NCI-H345 (cell line): ENCODE measurements around the gene AVP.
"Not testable (repeated sequence)": the region's sequence is repeated elsewhere in the genome, so short reads cannot be mapped to it uniquely, and the experiment has no call there.

Experiments used
- DNase-seq: peaks from one replicate; lab custom pipeline; 2025; lab: John Stamatoyannopoulos, UW

The AVP gene, protein sequence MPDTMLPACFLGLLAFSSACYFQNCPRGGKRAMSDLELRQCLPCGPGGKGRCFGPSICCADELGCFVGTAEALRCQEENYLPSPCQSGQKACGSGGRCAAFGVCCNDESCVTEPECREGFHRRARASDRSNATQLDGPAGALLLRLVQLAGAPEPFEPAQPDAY

DNA sequence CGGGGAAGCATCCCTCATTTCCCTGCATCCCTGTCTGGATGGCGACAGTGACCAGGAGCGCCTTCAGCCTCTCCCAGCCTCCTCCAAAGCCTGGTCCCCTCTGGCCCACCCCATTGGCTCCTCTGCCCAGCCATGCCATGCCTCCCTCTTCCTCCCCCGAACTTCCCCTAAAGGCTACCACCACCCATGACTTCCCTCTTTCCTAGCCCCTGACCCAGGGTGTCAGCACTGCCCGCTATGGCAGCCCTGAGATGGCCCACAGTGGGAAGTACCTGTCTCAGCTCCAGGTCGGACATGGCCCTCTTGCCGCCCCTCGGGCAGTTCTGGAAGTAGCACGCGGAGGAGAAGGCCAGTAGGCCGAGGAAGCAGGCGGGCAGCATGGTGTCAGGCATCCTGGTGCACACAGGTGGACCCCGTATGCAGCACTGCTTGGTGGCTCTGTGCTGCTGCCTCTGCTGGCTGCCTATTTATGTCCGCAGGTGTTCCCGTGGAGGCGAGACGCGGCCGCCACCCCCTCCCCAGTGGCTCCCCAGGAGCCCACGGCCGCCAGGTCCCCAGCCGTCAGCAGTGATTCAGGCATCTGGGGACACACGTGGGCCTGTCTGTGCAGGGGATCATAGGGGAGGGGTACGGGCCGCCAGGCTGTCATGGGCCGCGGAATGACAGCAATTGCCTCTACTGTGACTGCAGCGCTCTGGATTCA, at the start of gene AVP:
TSS of gene AVP (minus strand) at position 442 of the 703 bp plus-strand sequence. CDS start at position 392, 50 bp downstream.
- no peak for DNase-seq

DNA sequence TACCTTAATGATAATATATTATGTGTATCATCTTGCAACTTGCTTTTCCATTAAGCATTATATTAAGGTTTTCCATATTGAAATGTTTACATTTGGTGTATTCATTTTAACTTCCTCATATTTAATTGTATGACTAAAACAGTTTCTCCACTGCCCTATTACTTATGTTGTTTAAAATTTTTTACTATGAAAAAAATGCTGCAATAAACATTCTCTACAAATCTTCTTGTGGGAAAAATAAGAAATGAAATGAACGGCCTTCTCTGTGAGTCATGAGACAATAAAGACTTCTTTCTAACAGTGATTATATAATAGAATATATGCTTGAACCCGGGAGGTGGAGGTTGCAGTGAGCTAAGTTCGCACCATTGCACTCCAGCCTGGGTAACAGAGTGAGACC, 49.6 kb upstream of the AVP start:
- no peak for DNase-seq

DNA sequence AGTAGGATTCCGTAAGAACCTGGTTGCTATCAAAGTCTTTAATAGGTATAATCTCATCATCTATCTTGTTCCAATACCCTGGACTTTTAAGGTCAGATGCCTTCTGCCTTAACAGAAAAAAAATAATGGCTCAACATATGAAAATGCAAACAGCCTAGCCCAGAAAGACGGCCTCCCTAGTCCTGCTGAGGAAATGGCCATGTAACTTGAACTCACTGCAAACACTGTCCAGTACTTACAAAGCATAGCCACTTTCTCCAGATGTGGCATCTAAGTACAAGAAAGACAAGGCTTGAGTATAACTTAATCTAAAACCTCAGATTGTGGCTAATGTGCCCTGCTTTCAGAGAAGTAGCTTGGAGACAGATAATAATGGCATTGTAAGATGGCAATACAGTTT, 48.6 kb upstream of the AVP start:
- DNase-seq, result no peak

DNA sequence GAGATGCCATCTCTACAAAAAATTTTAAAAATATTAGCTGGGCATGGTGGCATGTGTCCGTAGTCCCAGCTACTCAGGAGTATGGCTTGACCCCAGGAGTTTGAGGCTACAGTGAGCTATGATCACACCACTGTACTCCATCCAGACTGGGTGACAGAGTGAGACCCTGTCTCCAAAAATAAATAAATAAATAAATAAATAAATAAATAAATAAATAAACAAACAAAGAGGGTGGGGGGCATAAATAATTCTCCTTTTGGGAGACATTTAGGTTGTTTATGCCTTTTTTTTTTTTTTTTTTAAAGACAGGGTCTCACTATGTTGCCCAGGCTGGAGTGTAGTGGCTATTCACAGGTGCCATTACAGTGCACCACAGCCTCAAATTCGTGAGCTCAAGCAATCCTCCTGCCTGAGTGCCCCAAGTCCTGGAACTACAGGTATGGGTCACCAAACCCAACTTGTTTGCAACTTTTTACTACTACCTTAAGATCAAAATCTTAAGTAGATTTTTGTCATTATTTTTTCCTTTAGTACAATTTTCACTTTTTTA, 45.6 kb upstream of the AVP start:
- no peak for DNase-seq

DNA sequence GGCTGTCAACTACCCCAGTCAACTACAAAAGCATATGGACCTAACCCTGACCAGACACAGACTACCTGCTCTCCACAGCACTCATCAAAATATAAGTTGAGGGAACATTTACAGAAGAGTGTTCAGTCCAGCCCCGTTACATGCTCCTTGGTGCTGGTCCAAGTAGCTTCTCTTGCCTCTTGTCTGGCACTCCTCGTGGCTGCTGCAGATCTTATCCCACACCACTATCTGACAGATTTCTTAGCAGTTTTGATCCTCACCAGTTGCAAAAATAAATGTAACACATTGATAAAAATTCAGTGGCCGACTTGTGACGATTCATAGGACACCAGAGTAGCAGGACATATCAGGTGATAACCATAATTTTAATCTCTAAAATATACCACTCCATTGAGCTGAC, 44.6 kb upstream of the AVP start:
- DNase-seq, result no peak

DNA sequence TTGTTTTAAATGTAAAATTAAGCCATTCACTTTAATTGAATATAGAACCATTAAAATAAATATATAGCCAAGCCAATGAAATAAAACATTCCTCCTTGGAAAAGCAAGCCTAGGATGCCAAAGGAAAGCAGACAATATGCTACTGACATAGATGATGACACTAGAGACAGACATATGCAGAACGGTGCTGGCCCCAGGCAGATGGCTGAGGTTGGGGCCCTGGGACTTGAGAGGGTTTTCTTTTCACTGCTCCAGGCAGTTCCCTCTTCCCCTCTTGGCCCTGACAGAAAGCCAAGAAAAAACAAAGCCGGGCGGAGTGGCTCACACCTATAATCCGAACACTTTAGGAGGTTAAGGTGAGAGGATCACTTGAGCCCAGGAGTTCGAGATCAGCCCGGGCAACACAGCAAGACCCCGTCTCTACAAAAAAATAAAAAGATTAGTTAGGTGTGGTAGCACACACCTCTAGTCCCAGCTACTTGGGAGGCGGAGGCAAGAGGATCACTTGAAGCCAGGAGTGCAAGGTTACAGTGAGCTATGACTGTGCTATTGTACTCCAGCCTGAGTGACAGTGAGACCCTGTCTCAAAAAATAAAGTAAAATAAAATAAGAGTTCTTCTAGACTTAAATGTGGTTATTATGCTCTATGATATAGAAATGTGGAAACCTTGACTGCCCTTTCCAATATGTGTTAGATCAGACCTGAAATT, 43.9 kb upstream of the AVP start:
- no peak for DNase-seq

DNA sequence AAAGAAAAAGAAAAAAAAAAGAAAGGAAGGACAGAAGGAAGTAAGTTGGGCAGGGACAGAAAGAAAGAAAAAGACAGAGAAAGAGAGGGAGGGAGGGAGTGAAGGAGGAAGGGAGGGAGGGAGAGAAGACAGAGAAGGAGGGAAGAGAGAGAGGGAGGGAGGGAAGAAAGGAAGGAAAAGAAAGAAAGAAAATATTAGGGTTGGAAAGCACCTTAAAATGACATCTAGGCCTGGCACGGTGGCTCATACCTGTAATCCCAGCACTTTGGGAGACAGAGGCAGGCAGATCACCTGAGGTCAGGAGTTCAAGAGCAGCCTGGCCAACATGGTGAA, 42.0 kb upstream of the AVP start:
- no peak for DNase-seq

DNA sequence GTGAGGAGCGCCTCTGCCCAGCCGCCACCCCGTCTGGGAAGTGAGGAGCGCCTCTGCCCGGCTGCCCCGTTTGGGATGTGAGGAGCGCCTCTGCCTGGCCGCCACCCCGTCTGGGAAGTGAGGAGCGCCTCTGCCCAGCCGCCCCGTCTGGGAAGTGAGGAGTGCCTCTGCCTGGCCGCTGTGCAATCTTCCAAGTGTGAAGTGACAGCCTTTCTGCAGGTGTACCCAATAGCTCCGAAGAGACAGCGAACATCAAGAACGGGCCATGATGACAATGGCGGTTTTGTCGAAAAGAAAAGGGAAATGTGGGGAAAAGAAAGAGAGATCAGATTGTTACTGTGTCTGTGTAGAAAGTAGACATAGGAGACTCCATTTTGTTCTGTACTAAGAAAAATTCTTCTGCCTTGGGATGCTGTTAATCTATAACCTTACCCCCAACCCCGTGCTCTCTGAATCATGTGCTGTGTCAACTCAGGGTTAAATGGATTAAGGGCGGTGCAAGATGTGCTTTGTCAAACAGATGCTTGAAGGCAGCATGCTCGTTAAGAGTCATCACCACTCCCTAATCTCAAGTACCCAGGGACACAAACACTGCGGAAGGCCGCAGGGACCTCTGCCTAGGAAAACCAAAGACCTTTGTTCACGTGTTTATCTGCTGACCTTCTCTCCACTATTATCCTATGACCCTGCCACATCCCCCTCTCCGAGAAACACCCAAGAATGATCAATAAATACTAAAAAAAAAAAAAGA, 41.4 kb upstream of the AVP start:
- not testable (repeated sequence) for DNase-seq

DNA sequence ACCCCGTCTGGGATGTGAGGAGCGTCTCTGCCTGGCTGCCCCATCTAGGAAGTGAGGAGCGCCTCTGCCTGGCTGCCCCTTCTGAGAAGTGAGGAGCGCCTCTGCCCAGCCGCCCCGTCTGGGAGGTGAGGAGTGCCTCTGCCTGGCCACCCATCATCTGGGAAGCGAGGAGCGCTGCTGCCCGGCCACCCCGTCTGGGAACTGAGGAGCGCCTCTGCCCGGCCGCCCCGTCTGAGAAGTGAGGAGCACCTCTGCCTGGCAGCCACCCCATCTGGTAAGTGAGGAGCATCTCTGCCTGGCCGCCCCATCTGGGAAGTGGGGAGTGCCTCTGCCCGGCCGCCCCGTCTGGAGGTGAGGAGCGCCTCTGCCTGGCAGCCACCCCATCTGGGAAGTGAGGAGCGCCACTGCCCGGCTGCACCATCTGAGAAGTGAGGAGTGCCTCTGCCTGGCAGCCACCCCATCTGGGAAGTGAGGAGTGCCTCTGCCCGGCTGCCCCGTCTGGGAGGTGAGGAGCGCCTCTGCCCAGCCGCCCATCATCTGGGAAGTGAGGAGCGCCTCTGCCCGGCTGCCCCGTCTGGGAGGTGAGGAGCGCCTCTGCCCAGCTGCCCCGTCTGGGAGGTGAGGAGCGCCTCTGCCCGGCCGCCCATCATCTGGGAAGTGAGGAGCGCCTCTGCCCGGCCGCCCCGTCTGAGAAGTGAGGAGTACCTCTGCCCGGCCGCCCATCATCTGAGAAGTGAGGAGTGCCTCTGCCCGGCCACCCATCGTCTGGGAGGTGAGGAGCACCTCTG, 40.4 kb upstream of the AVP start:
- DNase-seq, result not testable (repeated sequence)

DNA sequence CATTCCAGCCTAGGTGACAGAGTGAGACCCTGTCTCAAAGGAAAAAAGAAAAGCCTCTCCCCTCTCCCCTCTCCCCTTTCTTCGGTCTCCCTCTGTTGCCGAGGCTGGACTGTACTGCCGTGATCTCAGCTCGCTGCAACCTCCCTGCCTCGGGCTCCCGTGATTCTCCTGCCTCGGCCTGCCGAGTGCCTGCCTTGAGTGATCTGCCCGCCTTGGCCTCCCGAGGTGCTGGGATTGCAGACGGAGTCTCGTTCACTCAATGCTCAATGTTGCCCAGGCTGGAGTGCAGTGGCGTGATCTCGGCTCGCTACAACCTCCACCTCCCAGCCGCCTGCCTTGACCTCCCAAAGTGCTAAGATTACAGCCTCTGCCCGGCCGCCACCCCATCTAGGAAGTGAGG, 39.6 kb upstream of the AVP start:
- not testable (repeated sequence) for DNase-seq

DNA sequence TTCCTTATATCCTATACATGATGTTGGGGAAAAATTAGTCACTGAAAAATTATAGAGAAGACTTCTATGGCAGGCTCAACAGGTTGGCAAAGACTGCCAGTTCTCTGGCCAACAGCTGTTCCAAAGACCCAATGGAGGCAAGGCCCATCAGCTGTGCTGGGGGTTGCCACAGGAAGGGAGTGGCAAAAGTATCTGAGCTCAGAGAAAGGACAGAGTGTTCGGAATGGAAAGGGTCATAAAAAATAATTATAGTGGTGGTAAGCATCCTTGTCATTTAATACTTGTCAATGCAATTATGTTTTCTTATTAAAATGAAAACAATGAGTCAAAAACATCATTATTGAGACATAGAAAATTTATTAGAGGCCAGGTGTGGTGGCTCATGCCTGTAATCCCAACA, 39.0 kb upstream of the AVP start:
- DNase-seq, result no peak

DNA sequence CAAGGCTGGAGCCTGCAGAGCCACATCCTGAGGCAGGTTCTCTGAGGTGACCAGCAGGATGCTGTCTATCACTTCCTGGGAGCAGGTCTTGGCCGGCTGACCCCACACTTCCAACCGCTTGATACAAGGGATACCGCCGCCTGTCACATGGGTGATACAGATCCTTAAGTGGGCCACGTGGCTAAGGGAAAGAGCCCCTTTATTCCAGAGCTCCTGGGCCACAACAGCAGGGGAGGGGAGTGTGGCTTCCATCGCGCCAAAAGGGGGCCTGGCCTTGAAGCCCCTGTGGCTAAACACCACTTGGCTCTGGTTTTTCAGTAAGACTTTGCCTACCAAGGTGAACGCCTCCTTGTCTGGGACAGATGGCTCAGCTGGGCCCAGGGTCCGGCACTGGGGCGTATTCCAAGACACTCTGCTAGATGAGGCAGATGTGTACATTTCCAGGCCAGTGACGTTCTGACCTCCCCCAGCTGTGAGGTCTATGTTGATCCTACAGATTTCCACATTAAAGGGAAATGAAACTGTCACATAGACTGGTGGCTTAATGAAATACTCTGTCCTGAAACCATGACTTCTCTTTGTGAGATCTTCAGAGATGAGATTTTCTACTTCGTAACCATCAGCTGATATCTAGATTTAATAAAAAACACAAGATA, 37.6 kb upstream of the AVP start:
- DNase-seq, result no peak

DNA sequence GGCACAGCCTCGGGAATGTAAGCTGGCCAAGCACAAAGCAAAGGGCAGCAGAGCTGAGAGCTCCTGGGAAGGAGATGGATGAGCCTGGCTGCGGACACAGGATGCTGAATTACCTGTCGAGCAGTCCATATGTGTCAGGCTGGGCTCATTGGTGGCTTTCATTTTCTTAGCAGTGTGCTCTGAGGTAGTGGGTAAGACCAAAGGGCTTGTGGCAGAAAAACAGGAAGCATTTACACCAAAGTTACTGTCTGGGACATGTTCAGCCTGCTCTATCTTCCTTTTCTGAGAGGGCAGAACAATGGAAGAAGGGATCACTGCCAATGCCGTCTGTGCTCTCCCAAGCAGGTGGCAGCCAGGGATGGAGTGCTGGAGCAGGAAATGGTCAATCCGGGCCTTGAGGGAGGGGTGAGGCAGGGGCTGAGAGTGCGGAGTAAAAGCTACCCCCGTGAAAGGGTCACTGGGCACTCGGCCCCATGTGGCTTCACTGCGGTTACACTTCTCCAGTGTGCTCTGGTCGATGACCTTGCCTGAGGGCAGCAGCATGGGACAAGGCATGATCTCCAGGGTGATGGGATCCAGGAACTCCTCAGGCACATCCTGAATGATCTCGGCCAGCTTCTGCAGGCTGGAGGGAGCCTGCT, 36.9 kb upstream of the AVP start:
- no peak for DNase-seq

DNA sequence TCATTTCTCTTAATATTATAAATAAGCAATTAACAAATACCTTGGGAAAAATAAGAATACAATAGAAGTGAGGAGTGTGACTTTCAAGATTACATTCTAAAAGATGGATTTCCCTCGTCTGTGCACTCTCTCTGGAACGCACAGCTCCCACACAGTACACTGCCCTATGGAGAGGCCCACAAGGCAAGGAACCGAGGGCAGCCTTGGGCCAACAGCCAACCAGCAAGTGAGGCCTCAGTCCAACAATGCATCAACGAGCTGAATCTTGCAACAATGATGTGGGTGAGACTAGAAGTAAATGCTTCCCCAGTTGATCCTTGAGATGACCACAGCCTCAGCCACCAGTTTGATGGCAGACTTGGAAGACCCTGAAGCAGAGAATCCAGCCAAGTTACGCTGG, 34.5 kb upstream of the AVP start:
- no peak for DNase-seq

DNA sequence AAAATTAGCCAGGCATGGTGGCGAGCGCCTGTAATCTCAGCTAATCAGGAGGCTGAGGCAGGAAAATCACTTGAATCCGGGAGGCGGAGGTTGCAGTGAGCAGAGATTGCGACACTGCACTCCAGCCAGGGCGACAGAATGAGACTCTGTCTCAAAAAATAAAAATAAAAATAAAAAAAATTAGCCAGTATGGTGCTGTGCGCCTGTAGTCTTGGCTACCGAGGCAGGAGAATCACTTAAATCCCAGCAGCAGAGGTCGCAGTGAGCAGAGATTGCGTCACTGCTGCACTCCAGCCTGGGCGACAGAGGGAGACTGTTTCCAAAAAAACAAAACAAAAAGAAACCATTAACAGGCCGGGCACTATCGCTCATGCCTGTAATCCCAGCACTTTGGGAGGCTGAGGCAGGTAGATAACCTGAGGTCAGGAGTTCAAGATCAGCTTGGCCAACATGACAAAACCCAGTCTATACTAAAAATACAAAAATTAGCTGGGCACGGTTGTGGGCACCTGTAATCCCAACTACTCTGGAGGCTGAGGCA, 33.4 kb upstream of the AVP start:
- peak; percentile 78 for DNase-seq

DNA sequence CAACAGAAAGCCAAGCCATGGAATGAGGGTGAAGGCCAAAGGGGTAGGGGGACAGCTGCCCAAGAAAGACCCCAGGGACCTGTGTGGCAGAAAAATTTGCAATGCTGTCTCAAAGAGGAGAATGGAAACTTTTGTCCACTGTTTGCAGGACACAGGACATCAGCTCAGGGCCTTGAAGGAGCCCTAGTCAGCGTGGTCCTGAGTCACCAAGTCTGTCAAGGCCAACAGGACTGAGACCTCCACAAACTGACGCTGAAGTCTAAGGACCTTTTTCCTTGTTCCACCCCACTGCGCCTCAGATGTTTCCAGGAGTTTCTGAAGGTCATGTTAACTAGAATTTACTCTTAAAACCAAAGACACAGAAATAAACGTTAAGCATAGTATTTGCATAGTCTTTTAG, 31.8 kb upstream of the AVP start:
- no peak for DNase-seq

DNA sequence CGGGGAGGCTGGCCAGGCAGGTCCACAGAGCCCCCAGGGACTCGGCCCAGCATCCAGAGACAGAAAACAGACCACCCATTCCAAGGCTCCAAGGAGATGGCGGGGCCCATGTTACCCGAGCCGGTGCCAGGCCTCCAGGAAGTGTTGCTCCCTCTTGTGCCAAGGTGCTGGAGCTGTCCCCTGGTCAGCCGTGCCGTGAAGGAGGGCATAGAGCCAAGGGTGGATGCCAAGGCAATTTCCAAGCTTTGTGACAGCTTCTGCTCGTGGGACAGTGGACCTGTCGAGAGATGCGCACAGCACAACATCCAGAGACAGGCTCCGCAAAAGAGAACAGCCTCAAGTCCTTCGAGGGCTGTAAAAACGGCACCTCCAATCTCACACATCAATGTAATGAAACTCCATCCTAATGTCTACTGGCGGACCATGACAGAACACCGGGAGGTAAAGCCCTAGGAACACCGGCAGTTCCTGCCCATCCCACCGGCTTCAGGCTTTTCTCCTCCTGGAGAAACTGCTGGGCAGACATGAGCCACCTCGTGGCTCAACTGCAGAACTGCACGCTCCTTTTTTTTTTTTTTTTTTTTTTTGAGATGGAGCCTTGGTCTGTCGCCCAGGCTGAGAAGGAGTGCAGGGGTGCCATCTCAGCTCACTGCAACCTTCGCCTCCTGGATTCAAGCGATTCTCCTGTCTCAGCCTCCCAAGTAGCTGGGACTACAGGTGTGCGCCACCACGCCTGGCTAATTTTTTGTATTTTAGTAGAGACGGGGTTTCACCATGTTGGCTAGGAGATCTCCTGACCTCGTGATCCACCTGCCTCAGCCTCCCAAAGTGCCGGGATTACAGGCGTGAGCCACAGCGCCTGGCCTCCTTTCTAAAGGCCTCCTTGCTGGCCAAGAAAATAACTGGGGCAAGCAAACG, 30.9 kb upstream of the AVP start:
- peak; percentile 86 for DNase-seq

DNA sequence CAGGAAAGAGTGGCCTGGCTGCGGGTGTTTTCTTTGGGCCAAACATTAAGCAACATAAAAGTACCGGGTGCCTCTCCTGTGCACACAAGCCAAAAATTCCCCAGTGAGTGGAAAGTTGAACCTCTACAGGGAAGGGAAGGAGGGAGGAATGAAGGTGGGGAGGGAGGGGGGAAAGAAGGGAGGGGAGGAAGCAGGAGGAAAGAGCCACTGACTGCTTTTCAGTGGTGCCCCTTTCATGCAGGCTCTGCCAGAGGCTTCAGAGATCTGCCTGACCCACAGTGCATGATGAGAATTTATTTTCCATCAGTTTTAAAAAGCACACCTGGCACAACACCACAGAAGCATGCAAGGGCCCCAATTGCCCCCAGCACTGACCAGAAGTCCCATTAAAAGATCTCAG, 27.5 kb upstream of the AVP start:
- DNase-seq, result no peak

DNA sequence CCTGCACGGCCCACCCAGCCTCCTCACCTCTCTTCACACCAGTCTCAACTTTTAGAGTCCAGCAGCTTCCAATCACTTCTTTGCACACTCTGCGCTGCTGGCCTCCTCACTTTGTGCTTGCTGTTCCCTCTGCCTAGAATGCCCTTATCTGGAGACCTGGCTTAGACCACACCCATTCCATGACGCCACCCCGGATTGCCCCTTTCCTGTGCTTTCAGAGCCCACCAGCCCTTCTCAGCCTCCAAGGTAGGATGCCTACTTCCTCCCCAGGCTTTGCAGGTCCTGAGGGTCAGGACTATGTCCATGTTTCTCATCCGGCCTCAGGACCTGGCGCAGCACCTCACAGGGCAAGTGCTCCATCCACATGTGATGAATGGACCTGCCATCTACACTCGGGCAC, 27.0 kb upstream of the AVP start:
- no peak for DNase-seq
